ENCODE measurements around the gene CPSF7. TPM values are rescaled to one million over a fixed set of nuclear protein-coding genes. Genes with fewer than 3 reads are reported as not detected.
A peak's percentile ranks its signal among the peaks of the same experiment; 100 is the strongest.

CPSF7 gene
- total RNA-seq, 4 donors from 2014 or later, result 38.9 to 180 (median 42.5) TPM

- no peak for DNase-seq
- Histone ChIP-seq H3K9me3 (no peaks in the 10 kb centered on the region), H3K27me3 (no peaks in the 10 kb centered on the region), H3K36me3 (peaks cover 0 to 71% of the 10 kb centered on the region in 2 donors), H3K27ac (no peak overlapping the region), H3K4me1 (peaks cover 15 to 16% of the 10 kb centered on the region in 2 donors), H3K4me3 (no peak overlapping the region)
- TF ChIP-seq POLR2A (IDR thresholded peaks at IDR 0.05), result no peak
- TF ChIP-seq CTCF (IDR thresholded peaks at IDR 0.05 in 4 of 5, conservative IDR thresholded peaks at IDR 0.05 in 1 of 5), result no peak
- in situ Hi-C loops (cut with MboI; ENCODE audit: low sequenced_read_pairs in 4 of 4), result no loop called here
- intact Hi-C loops (cut with DNase I; ENCODE audit: low total_unique reads), result no loop called here
- ATAC-seq, result no peak
Measured at GRCh38 chr11:61367406-61367805, 62.4 kb downstream of the CPSF7 start.

GRCh38 chr11:61364012-61364675, 65.6 kb downstream of the CPSF7 start:
- peaks cover 24 to 29% of the 10 kb centered on the region in 2 donors for H3K4me1 ChIP-seq
- ATAC-seq, result no peak
- in situ Hi-C loops (cut with MboI; ENCODE audit: low sequenced_read_pairs in 4 of 4), result no loop called here
- TF ChIP-seq POLR2A (IDR thresholded peaks at IDR 0.05), result no peak
- TF ChIP-seq CTCF (IDR thresholded peaks at IDR 0.05 in 4 of 5, conservative IDR thresholded peaks at IDR 0.05 in 1 of 5), result no peak
- H3K9me3 ChIP-seq, result no peaks in the 10 kb centered on the region
- peak overlapping the region in 1 of 4 donors; percentile 99 for H3K27ac ChIP-seq
- no peaks in the 10 kb centered on the region for H3K27me3 ChIP-seq
- intact Hi-C loops (cut with DNase I; ENCODE audit: low total_unique reads), result no loop called here
- no peak for DNase-seq
- peaks cover 0 to 51% of the 10 kb centered on the region in 2 donors for H3K36me3 ChIP-seq
- no peak overlapping the region for H3K4me3 ChIP-seq

- intact Hi-C loops (cut with DNase I; ENCODE audit: low total_unique reads), result loop anchor here (1.0 kb wide), 1 partner anchor 16 kb away; no protein-coding TSS in a partner anchor
- H3K27me3 ChIP-seq, result no peaks in the 10 kb centered on the region
Measured at GRCh38 chr11:61362542-61362875, 67.3 kb downstream of the CPSF7 start.

GRCh38 chr11:61361741-61362541, 67.8 kb downstream of the CPSF7 start, which contains the start of the genes CYB561A3 and TMEM138:
TSS of gene CYB561A3 (minus strand) at chr11:61361882. CDS start at chr11:61356713, 5,169 bp downstream.
TSS of gene TMEM138 (plus strand) at chr11:61362374. CDS start at chr11:61364391, 2,017 bp downstream.
- in situ Hi-C loops (cut with MboI; ENCODE audit: low sequenced_read_pairs in 4 of 4), result no loop called here
- peak; percentile 86 for ATAC-seq
- intact Hi-C loops (cut with DNase I; ENCODE audit: low total_unique reads), result loop anchor here (1.0 to 2.0 kb wide), 3 partner anchors 16 to 67 kb away; partner anchors contain the start of genes CPSF7, DDB1 and TKFC
- Histone ChIP-seq H3K4me3 (peak within 1 kb of the TSS; percentile 88 to 99 (median 94)), H3K36me3 (peaks cover 0 to 30% of the 10 kb centered on the region in 2 donors), H3K27me3 (no peaks in the 10 kb centered on the region), H3K4me1 (peaks cover 24 to 29% of the 10 kb centered on the region in 2 donors), H3K9me3 (no peaks in the 10 kb centered on the region), H3K27ac (peak within 1 kb of the TSS; percentile 98 to 100 (median 100))
- TF ChIP-seq POLR2A (IDR thresholded peaks at IDR 0.05) (peak; percentile 94 to 98), CTCF (IDR thresholded peaks at IDR 0.05 in 4 of 5, conservative IDR thresholded peaks at IDR 0.05 in 1 of 5) (no peak)
- peak; percentile 87 to 91 for DNase-seq

More at GRCh38 chr11:61362542-61362875, 67.3 kb downstream of the CPSF7 start:
- Histone ChIP-seq H3K4me3 (peak overlapping the region; percentile 88 to 99 (median 94)), H3K36me3 (peaks cover 0 to 36% of the 10 kb centered on the region in 2 donors), H3K27ac (peak overlapping the region; percentile 98 to 100 (median 100)), H3K4me1 (peaks cover 24 to 29% of the 10 kb centered on the region in 2 donors), H3K9me3 (no peaks in the 10 kb centered on the region)
- DNase-seq (peak; percentile 8 to 36), ATAC-seq (peak; percentile 12 to 23)
- in situ Hi-C loops (cut with MboI; ENCODE audit: low sequenced_read_pairs in 4 of 4), result no loop called here
- TF ChIP-seq CTCF (IDR thresholded peaks at IDR 0.05 in 4 of 5, conservative IDR thresholded peaks at IDR 0.05 in 1 of 5), result no peak
- no peak for TF ChIP-seq POLR2A (IDR thresholded peaks at IDR 0.05)
